Endodermal cell (in vitro differentiated cells): ENCODE data around the gene CCDC85B. TPM values are rescaled to one million over a fixed set of nuclear protein-coding genes. Genes with fewer than 3 reads are reported as not detected.
"Not testable (repeated sequence)": the region's sequence is repeated elsewhere in the genome, so short reads cannot be mapped to it uniquely, and the experiment has no call there.

Experiments
- DNase-seq: peaks from one replicate; pipeline ENCODE4 v3.0.0-alpha.2; 2017
- H3K27ac ChIP-seq: 2 replicates; pipeline ENCODE4 v1.5.1; 2013; ENCODE audit warnings: mild to moderate bottlenecking, low read depth, low read length, moderate library complexity
- H3K27me3 ChIP-seq: 2 replicates; pipeline ENCODE4 v1.6.1; 2013; ENCODE audit warnings: mild to moderate bottlenecking, low read length, moderate library complexity; ENCODE audit not compliant: insufficient read depth, control insufficient read depth, poor library complexity, severe bottlenecking
- H3K36me3 ChIP-seq: 2 replicates; pipeline ENCODE4 v1.7.0; 2013; ENCODE audit warnings: mild to moderate bottlenecking, low read length, moderate library complexity; ENCODE audit not compliant: control insufficient read depth, insufficient read depth
- H3K4me1 ChIP-seq: one replicate; pipeline ENCODE4 v1.7.0; 2013; ENCODE audit warnings: low read length; ENCODE audit not compliant: control insufficient read depth, insufficient read depth
- H3K4me3 ChIP-seq: 2 replicates; pipeline ENCODE4 v1.5.1; 2013; ENCODE audit warnings: mild to moderate bottlenecking, low read length, moderate library complexity
- H3K9ac ChIP-seq: 2 replicates; pipeline ENCODE4 v1.6.1; 2013; ENCODE audit warnings: mild to moderate bottlenecking, low read length, moderate library complexity; ENCODE audit not compliant: poor library complexity, severe bottlenecking; ENCODE audit errors: extremely low read depth
- H3K9me3 ChIP-seq: 2 replicates; pipeline ENCODE4 v1.6.1; 2013; ENCODE audit warnings: mild to moderate bottlenecking, low read length, moderate library complexity; ENCODE audit not compliant: control insufficient read depth
- H3K27ac Mint-ChIP-seq: 2 replicates; pipeline ENCODE4 v1.8.0; 2020; ENCODE audit warnings: mixed read lengths
- H3K27me3 Mint-ChIP-seq: 2 replicates; pipeline ENCODE4 v1.8.0; 2021; ENCODE audit warnings: mild to moderate bottlenecking, mixed read lengths; ENCODE audit not compliant: insufficient read depth
- H3K36me3 Mint-ChIP-seq: 2 replicates; pipeline ENCODE4 v1.8.0; 2020; ENCODE audit warnings: low read depth, mixed read lengths
- H3K4me1 Mint-ChIP-seq: 2 replicates; pipeline ENCODE4 v1.8.0; 2020; ENCODE audit warnings: mixed read lengths
- H3K4me3 Mint-ChIP-seq: 2 replicates; pipeline ENCODE4 v1.8.0; 2020; ENCODE audit warnings: mild to moderate bottlenecking, moderate library complexity, mixed read lengths
- H3K9me3 Mint-ChIP-seq: 2 replicates; pipeline ENCODE4 v1.8.0; 2020; ENCODE audit warnings: mild to moderate bottlenecking, mixed read lengths
- CTCF ChIP-seq: fragments of 200-600 bp; sonication (generic); conservative IDR thresholded peaks from 2 replicates; pipeline ENCODE4 v1.5.0; 2021; ENCODE audit warnings: antibody characterized with exemption, mild to moderate bottlenecking
- WGBS, 2 experiments: methylation state at CpG; one replicate each; pipeline versions ENCODE4 v1.1.5 to v1.1.7; 2013; ENCODE audit warnings: missing lambda C conversion rate in 2 of 2, mixed read lengths in 1 of 2; ENCODE audit not compliant: insufficient coverage in 1 of 2, insufficient read length in 1 of 2; 5-methylcytosine and 5-hydroxymethylcytosine counted together
- total RNA-seq, 2 donors: library from RNA; stranded (reverse); fragmentation: NEBNext Ultra II Directional in 1 of 2; extraction: Animal tissue kit (Norgen Biotek cat#: 25700) in 1 of 2; gene quantifications; 2 replicates in 1 of 2; 3 replicates in 1 of 2; pipeline ENCODE4 v1.2.1, GENCODE V29; 2021

CCDC85B gene
- total RNA-seq, 2 donors from 2014 or later = 18.2 to 23.9 TPM

DNA sequence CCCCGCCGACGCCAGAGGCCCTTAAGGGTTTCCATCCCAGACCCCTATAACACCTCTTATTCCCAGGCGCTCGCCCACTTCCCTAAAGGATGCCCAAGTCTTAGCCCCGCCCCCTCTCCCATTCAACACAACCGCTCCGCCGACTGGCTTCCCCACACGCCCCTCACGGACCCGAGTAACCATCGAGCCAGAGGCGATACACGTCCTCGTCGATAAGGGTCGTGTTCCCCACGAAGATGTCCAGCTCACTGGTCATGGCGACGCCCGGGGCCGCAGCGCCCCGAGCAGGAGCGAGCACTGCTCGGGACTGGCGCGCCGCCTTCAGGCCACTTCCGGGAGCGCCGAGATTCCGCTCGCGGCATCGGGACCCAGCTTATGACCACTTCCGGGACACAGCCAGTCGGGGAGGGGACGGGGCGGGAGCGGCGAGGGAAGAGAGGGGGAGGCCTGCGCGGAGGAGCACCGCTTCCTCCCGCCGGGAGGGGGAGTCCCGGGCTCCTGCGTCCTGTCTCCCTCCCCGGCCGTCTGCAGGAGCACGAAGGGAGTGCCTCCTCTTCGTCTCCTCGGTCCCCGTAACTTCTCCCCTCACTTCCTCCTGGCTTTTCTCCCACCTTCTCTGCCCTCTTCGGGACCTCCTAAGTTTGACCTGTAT lies 2.2 kb upstream of the CCDC85B start, which contains the start of gene FIBP:
Gene FIBP (minus strand): TSS at position 309 of the 652 bp plus-strand sequence. CDS start 53 bp downstream, at position 256.
- H3K36me3 ChIP-seq = peaks cover 31% of the 10 kb centered on the region
- peaks cover 35% of the 10 kb centered on the region for H3K36me3 Mint-ChIP-seq
- H3K4me3 Mint-ChIP-seq = peak within 1 kb of the TSS; percentile 96
- no peaks in the 10 kb centered on the region for H3K9me3 ChIP-seq
- peaks cover 14% of the 10 kb centered on the region for H3K27me3 Mint-ChIP-seq
- peak within 1 kb of the TSS; percentile 82 for H3K4me3 ChIP-seq
- H3K9me3 Mint-ChIP-seq = no peaks in the 10 kb centered on the region
- H3K9ac ChIP-seq = peak within 1 kb of the TSS; percentile 67
- DNase-seq = peak; percentile 99
- TF ChIP-seq CTCF = peak; percentile 81
- H3K27ac ChIP-seq = peak within 1 kb of the TSS; percentile 64
- H3K4me1 ChIP-seq = no peaks in the 10 kb centered on the region
- peak within 1 kb of the TSS; percentile 98 for H3K27ac Mint-ChIP-seq
- H3K4me1 Mint-ChIP-seq = peaks cover 37% of the 10 kb centered on the region
- no peaks in the 10 kb centered on the region for H3K27me3 ChIP-seq
- WGBS, 2 experiments = 0% methylated on average over 34 to 57 of the region's 57 CpGs

DNA sequence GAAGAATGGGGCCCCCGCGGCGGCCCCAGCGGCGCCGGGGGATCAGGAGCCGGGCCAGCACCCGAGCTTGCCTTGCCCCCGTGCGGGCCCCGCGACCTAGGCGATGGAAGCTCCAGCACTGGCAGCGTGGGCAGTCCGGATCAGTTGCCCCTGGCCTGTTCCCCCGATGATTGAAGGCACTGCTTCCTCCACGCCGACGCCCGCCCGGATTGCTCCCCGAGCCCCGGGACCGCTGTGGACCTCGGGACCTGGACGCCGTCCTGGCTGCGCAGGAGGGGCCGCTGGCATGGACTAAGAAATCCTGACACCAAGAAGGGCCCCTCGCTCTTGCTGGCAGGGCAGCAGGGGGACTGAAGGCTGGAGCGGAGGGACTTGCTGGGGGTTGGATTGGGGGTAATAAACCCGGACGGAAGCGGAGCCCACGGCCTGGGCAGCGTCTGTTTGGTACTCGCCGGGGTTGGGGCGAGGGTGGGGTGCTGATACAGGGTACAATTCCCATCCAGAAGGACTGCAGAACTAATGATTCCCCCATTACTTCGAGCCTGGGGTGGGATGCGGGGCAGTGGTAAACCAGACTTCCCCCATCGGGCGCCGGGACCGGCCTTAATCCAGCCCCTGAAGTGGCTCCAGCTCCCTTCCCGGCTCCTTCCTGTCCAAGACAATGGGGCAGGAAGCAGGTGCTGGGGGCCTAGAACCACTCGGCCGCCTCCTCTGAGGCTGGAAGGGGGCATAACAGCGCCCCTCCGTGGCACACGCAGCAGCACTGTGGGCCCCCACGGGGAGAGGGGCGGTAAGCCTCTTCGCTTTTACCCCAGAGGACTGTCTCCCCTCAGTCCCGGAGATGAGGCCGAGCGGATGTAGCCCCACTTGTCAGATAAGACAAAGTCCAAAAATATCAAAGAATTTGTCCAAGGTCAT lies 1.0 kb downstream of the CCDC85B start:
- Histone ChIP-seq H3K36me3 (no peaks in the 10 kb centered on the region), H3K9me3 (no peaks in the 10 kb centered on the region), H3K4me1 (no peaks in the 10 kb centered on the region), H3K9ac (peak overlapping the region; percentile 59), H3K27ac (no peak overlapping the region), H3K27me3 (no peaks in the 10 kb centered on the region), H3K4me3 (peak overlapping the region; percentile 85)
- no peak overlapping the region for H3K27ac Mint-ChIP-seq
- H3K36me3 Mint-ChIP-seq = peaks cover 5% of the 10 kb centered on the region
- no peaks in the 10 kb centered on the region for H3K9me3 Mint-ChIP-seq
- peaks cover 35% of the 10 kb centered on the region for H3K4me1 Mint-ChIP-seq
- TF ChIP-seq CTCF = peak; percentile 62
- 7 to 18% methylated on average over 22 to 57 of the region's 57 CpGs for WGBS, 2 experiments
- H3K4me3 Mint-ChIP-seq = peak overlapping the region; percentile 96
- DNase-seq = peak; percentile 81
- peaks cover 24% of the 10 kb centered on the region for H3K27me3 Mint-ChIP-seq

DNA sequence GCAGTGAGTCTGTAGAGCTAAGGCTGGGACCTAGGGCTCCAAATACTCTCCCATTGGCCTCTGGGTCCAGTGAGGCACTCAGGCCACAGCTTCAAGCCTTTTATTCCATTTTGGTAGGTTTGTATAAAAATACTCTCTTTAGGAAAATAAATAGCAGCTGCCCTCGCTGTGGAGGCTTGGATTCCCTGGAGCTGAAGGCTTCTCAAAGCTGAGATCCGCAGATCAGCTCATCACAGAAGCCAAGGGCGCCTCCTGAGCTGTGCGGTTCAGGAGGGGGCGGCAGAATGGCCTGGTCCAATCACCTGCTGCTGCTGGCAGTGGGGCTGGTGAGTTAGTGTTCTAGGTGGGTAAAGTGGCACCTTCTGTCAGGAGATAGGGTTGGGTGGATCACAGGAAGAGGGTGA lies 1.7 kb downstream of the CCDC85B start:
- not testable (repeated sequence) for DNase-seq, H3K36me3 Mint-ChIP-seq, H3K36me3 ChIP-seq, H3K9ac ChIP-seq, H3K27ac ChIP-seq, H3K9me3 ChIP-seq, H3K4me1 ChIP-seq, H3K9me3 Mint-ChIP-seq, H3K27me3 ChIP-seq
- WGBS, 2 experiments = 91 to 92% methylated on average over 2 to 5 of the region's 5 CpGs
- peaks cover 28% of the 10 kb centered on the region for H3K4me1 Mint-ChIP-seq
- H3K4me3 ChIP-seq = peak overlapping the region; percentile 85
- H3K27me3 Mint-ChIP-seq = peaks cover 30% of the 10 kb centered on the region
- peak overlapping the region; percentile 96 for H3K4me3 Mint-ChIP-seq
- peak overlapping the region; percentile 69 for H3K27ac Mint-ChIP-seq
